Activated CD8-positive, alpha-beta memory T cell treated with anti-CD3 and anti-CD28 coated beads, Interleukin-2, amount 50 U/mL, for 1 hour (primary cell): Measurements from ENCODE around the gene GARIN5A.
"Not testable (repeated sequence)": the region's sequence is repeated elsewhere in the genome, so short reads cannot be mapped to it uniquely, and the experiment has no call there.

Experiments
- DNase-seq: peaks from one replicate; pipeline ENCODE4 v3.0.0-alpha.2; 2020; ENCODE audit errors: extremely low read depth

The GARIN5A gene

GRCh38 chr19:50465000-50465399 lies 11.6 kb downstream of the GARIN5A start:
- no peak for DNase-seq

- DNase-seq, result no peak
Observed at GRCh38 chr19:50464348-50464747, 12.3 kb downstream of the GARIN5A start.

GRCh38 chr19:50462970-50463369 lies 13.7 kb downstream of the GARIN5A start:
- DNase-seq, result no peak

- DNase-seq, result no peak
Observed at GRCh38 chr19:50461066-50461875, 15.4 kb downstream of the GARIN5A start.

GRCh38 chr19:50460161-50460765 lies 16.4 kb downstream of the GARIN5A start:
- no peak for DNase-seq

GRCh38 chr19:50459638-50460037 lies 17.0 kb downstream of the GARIN5A start:
- DNase-seq, result no peak

GRCh38 chr19:50459067-50459456 lies 17.6 kb downstream of the GARIN5A start:
- DNase-seq, result no peak

- DNase-seq, result no peak
Observed at GRCh38 chr19:50458396-50459066, 18.1 kb downstream of the GARIN5A start.

- DNase-seq, result no peak
Observed at GRCh38 chr19:50457300-50457699, 19.3 kb downstream of the GARIN5A start.

- no peak for DNase-seq
Observed at GRCh38 chr19:50455992-50456391, 20.7 kb downstream of the GARIN5A start.

- DNase-seq, result no peak
Observed at GRCh38 chr19:50453243-50453642, 23.4 kb downstream of the GARIN5A start.

- no peak for DNase-seq
Observed at GRCh38 chr19:50451223-50451534, 25.5 kb downstream of the GARIN5A start.

- no peak for DNase-seq
Observed at GRCh38 chr19:50450369-50451222, 26.1 kb downstream of the GARIN5A start.

GRCh38 chr19:50449236-50449899 lies 27.3 kb downstream of the GARIN5A start:
- DNase-seq, result no peak

GRCh38 chr19:50447750-50448149 lies 28.9 kb downstream of the GARIN5A start:
- no peak for DNase-seq

- no peak for DNase-seq
Observed at GRCh38 chr19:50447053-50447452, 29.6 kb downstream of the GARIN5A start.

- DNase-seq, result no peak
Observed at GRCh38 chr19:50444059-50444458, 32.6 kb downstream of the GARIN5A start.

- DNase-seq, result not testable (repeated sequence)
Observed at GRCh38 chr19:50439130-50439529, 37.5 kb downstream of the GARIN5A start.

- DNase-seq, result no peak
Observed at GRCh38 chr19:50437862-50438449, 38.7 kb downstream of the GARIN5A start.

- DNase-seq, result no peak
Observed at GRCh38 chr19:50435627-50436026, 41.0 kb downstream of the GARIN5A start.

GRCh38 chr19:50435221-50435620 lies 41.4 kb downstream of the GARIN5A start:
- DNase-seq, result no peak
